ENCODE data around the gene RNF152. TPM values are rescaled to one million over a fixed set of nuclear protein-coding genes. Genes with fewer than 3 reads are reported as not detected.

The RNF152 gene
- total and polyA plus RNA-seq, 2 donors (not counting 3 experiments of a cell fraction or from before 2014, with no cell fraction given) = 20.8 to 27.5 TPM

DNA sequence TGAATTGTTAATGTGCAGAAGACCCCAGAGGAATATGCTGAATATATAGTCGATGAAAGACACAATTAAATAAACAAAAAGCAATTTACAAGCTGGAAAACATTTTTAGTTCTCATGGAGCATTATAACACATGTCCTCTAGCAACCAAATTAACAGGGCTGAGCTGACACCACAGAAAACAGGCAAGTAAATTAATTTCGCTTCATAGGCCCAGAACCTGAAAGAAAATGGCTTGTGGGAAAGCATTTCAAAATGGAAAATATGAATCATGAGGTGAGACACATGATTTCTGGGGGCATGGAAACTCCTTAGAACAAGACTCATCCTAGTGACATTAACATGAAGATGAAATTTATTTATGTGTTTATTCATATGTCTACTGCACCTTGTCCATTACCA is 25.0 kb upstream of the RNF152 start:
- Histone ChIP-seq H3K4me3 (replicated peaks in 1 of 3; ENCODE audit: insufficient read depth in 1 of 3, low read depth in 1 of 3, low read length in 3 of 3) (no peak overlapping the region), H4K20me1 (replicated peaks; ENCODE audit: control insufficient read depth, extremely low read depth, insufficient read depth, low read length) (no peaks in the 10 kb centered on the region), H3K4me1 (ENCODE audit: control insufficient read depth, extremely low read depth, insufficient read depth, low read length) (no peaks in the 10 kb centered on the region), H3K9ac (replicated peaks; ENCODE audit: extremely low read depth, insufficient read depth, low read length) (no peak overlapping the region), H3K27ac (ENCODE audit: insufficient read depth, low read depth, low read length) (no peak overlapping the region), H3K27me3 (ENCODE audit: control insufficient read depth in 2 of 2, insufficient read depth in 2 of 2, low read length in 2 of 2) (no peaks in the 10 kb centered on the region), H3K4me2 (ENCODE audit: insufficient read depth, low read length) (no peak overlapping the region), H3K36me3 (ENCODE audit: control insufficient read depth in 2 of 2, extremely low read depth in 1 of 2, insufficient read depth in 2 of 2, low read length in 2 of 2) (no peaks in the 10 kb centered on the region), H3K79me2 (ENCODE audit: control insufficient read depth, insufficient read depth, low read length) (no peaks in the 10 kb centered on the region), H3K9me1 (replicated peaks; ENCODE audit: control insufficient read depth, extremely low read depth, insufficient read depth, low read length) (no peaks in the 10 kb centered on the region), H2AFZ (ENCODE audit: low read depth, low read length) (no peak overlapping the region), H3K9me3 (replicated peaks; ENCODE audit: control insufficient read depth, insufficient read depth, low read length) (no peaks in the 10 kb centered on the region)
- FAIRE-seq = no peak
- no TSS peak for BruUV-seq (replicated peaks)
- ChIA-PET CTCF (no interaction called here), POLR2A (no interaction called here)
- dilution Hi-C loops (cut with MboI; ENCODE audit: extremely low pct_ligation_motif_present, low sequenced_read_pairs) (no loop called here), intact Hi-C loops (cut with micrococcal nuclease) (no loop called here)
- no peak for TF ChIP-seq GATA2 (IDR thresholded peaks at IDR 0.05; ENCODE audit: insufficient read depth, insufficient read length, low read depth, low read length)
- TF ChIP-seq FOS (IDR thresholded peaks at IDR 0.05; ENCODE audit: borderline replicate concordance, insufficient read depth, low read length) = no peak
- no peak for DNase-seq (ENCODE audit: low read depth, low spot score)

DNA sequence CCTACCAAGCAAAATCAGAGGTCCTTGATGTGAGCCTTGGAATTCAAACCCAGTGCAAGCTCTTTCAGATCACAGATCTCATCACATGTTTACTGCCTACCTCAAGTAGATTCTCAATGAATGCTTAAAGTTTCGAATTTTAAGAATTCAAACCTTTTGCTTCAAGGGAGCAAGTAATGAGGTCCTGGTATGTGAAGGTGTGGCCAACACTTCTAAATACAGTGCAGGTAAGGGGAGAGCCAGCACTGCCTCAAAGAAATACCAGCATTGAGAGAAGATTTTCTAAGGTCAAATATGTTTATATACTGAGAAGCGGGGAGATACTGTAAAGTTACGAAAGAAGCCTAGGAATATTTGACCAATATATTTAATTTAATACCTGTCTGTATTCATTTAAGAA is 19.7 kb upstream of the RNF152 start:
- Histone ChIP-seq H3K27ac (ENCODE audit: insufficient read depth, low read depth, low read length) (no peak overlapping the region), H3K27me3 (ENCODE audit: control insufficient read depth in 2 of 2, insufficient read depth in 2 of 2, low read length in 2 of 2) (no peaks in the 10 kb centered on the region), H3K9me3 (replicated peaks; ENCODE audit: control insufficient read depth, insufficient read depth, low read length) (no peaks in the 10 kb centered on the region), H3K36me3 (ENCODE audit: control insufficient read depth in 2 of 2, extremely low read depth in 1 of 2, insufficient read depth in 2 of 2, low read length in 2 of 2) (no peaks in the 10 kb centered on the region), H3K4me3 (replicated peaks in 1 of 3; ENCODE audit: insufficient read depth in 1 of 3, low read depth in 1 of 3, low read length in 3 of 3) (no peak overlapping the region), H3K79me2 (ENCODE audit: control insufficient read depth, insufficient read depth, low read length) (no peaks in the 10 kb centered on the region), H3K9ac (replicated peaks; ENCODE audit: extremely low read depth, insufficient read depth, low read length) (no peak overlapping the region), H2AFZ (ENCODE audit: low read depth, low read length) (no peak overlapping the region), H3K9me1 (replicated peaks; ENCODE audit: control insufficient read depth, extremely low read depth, insufficient read depth, low read length) (no peaks in the 10 kb centered on the region), H3K4me2 (ENCODE audit: insufficient read depth, low read length) (no peak overlapping the region), H4K20me1 (replicated peaks; ENCODE audit: control insufficient read depth, extremely low read depth, insufficient read depth, low read length) (no peaks in the 10 kb centered on the region), H3K4me1 (ENCODE audit: control insufficient read depth, extremely low read depth, insufficient read depth, low read length) (no peaks in the 10 kb centered on the region)
- intact Hi-C loops (cut with micrococcal nuclease) = no loop called here
- POLR2A ChIA-PET = no interaction called here
- TF ChIP-seq, protein P1, sequence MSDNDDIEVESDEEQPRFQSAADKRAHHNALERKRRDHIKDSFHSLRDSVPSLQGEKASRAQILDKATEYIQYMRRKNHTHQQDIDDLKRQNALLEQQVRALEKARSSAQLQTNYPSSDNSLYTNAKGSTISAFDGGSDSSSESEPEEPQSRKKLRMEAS (IDR thresholded peaks at IDR 0.05; ENCODE audit: insufficient read depth, insufficient read length) = no peak
- no TSS peak for BruUV-seq (replicated peaks)
- DNase-seq (ENCODE audit: low read depth, low spot score) = no peak
- FAIRE-seq = no peak
- dilution Hi-C loops (cut with MboI; ENCODE audit: extremely low pct_ligation_motif_present, low sequenced_read_pairs) = no loop called here
- CTCF ChIA-PET = interaction anchor here (1.1 to 2.2 kb wide), 3 partner anchors 11 to 30 kb away, joined by 4 to 5 read pairs (median 5); no protein-coding TSS in a partner anchor
